ENCODE measurements around the gene DMKN. TPM values are rescaled to one million over a fixed set of nuclear protein-coding genes. Genes with fewer than 3 reads are reported as not detected.

The DMKN gene
- total and polyA plus RNA-seq, 4 donors = 1.4 to 9.4 (median 2.4) TPM

GRCh38 chr19:35545855-35546381 is 32.5 kb upstream of the DMKN start:
- Histone ChIP-seq H3K9ac (ENCODE audit: low read depth in 1 of 2, low read length in 2 of 2) (peak overlapping the region; percentile 55 to 76), H3K9me3 (ENCODE audit: control insufficient read depth in 4 of 4, low read length in 3 of 4) (no peaks in the 10 kb centered on the region), H3K27me3 (ENCODE audit: control insufficient read depth in 4 of 4, insufficient read depth in 4 of 4, low read length in 3 of 4) (no peaks in the 10 kb centered on the region), H3K36me3 (ENCODE audit: control insufficient read depth in 4 of 4, insufficient read depth in 3 of 4, low read depth in 1 of 4, low read length in 3 of 4) (no peaks in the 10 kb centered on the region), H3K4me1 (ENCODE audit: control insufficient read depth in 4 of 4, insufficient read depth in 4 of 4, low read length in 3 of 4) (peaks cover 0 to 20% (median 14%) of the 10 kb centered on the region in 4 donors), H3K27ac (ENCODE audit: low read depth in 1 of 2, low read length in 2 of 2) (peak overlapping the region; percentile 29 to 69), H3K4me3 (ENCODE audit: low read depth in 1 of 3, low read length in 3 of 3) (peak overlapping the region; percentile 83 to 88 (median 85))
- TF ChIP-seq REST (IDR thresholded peaks at IDR 0.05) (no peak), YY1 (IDR thresholded peaks at IDR 0.05) (no peak), HNF4A (conservative IDR thresholded peaks at IDR 0.05) (no peak), GABPA (IDR thresholded peaks at IDR 0.05 in 1 of 2, conservative IDR thresholded peaks at IDR 0.05 in 1 of 2) (no peak), CTCF (IDR thresholded peaks at IDR 0.05; ENCODE audit: low read depth, low read length, missing input control) (no peak), JUND (IDR thresholded peaks at IDR 0.05) (no peak), TAF1 (conservative IDR thresholded peaks at IDR 0.05) (no peak), FOXA1 (IDR thresholded peaks at IDR 0.05) (no peak), MAX (IDR thresholded peaks at IDR 0.05) (no peak), ATF3 (IDR thresholded peaks at IDR 0.05) (no peak), RXRA (IDR thresholded peaks at IDR 0.05) (no peak), FOXA2 (IDR thresholded peaks at IDR 0.05) (no peak), RAD21 (IDR thresholded peaks at IDR 0.05) (no peak), HNF4G (IDR thresholded peaks at IDR 0.05) (no peak)
- peak; percentile 53 for DNase-seq (ENCODE audit: low spot score)
- 6% methylated on average over 27 of the region's 27 CpGs for WGBS

GRCh38 chr19:35545001-35545854 is 31.8 kb upstream of the DMKN start, which contains the start of gene TMEM147:
TMEM147 (plus strand) TSS chr19:35545626; CDS start chr19:35545740, 114 bp downstream.
- Histone ChIP-seq H3K4me1 (ENCODE audit: control insufficient read depth in 4 of 4, insufficient read depth in 4 of 4, low read length in 3 of 4) (peaks cover 0 to 20% (median 14%) of the 10 kb centered on the region in 4 donors), H3K27ac (ENCODE audit: low read depth in 1 of 2, low read length in 2 of 2) (peak within 1 kb of the TSS; percentile 69 to 70), H3K36me3 (ENCODE audit: control insufficient read depth in 4 of 4, insufficient read depth in 3 of 4, low read depth in 1 of 4, low read length in 3 of 4) (no peaks in the 10 kb centered on the region), H3K9me3 (ENCODE audit: control insufficient read depth in 4 of 4, low read length in 3 of 4) (no peaks in the 10 kb centered on the region), H3K27me3 (ENCODE audit: control insufficient read depth in 4 of 4, insufficient read depth in 4 of 4, low read length in 3 of 4) (no peaks in the 10 kb centered on the region), H3K9ac (ENCODE audit: low read depth in 1 of 2, low read length in 2 of 2) (peak within 1 kb of the TSS; percentile 76 to 90), H3K4me3 (ENCODE audit: low read depth in 1 of 3, low read length in 3 of 3) (peak within 1 kb of the TSS; percentile 83 to 88 (median 85))
- WGBS = under 1% methylated on average over 85 of the region's 85 CpGs
- peak; percentile 86 for DNase-seq (ENCODE audit: low spot score)
- TF ChIP-seq YY1 (IDR thresholded peaks at IDR 0.05) (peak; percentile 77), ZBTB33 (IDR thresholded peaks at IDR 0.05) (no peak), FOXA2 (IDR thresholded peaks at IDR 0.05) (no peak), NR2F2 (IDR thresholded peaks at IDR 0.05) (no peak), TAF1 (conservative IDR thresholded peaks at IDR 0.05) (no peak), RXRA (IDR thresholded peaks at IDR 0.05) (no peak), ATF3 (IDR thresholded peaks at IDR 0.05) (no peak), FOXA1 (IDR thresholded peaks at IDR 0.05) (no peak), MAX (IDR thresholded peaks at IDR 0.05) (no peak), GABPA (IDR thresholded peaks at IDR 0.05 in 1 of 2, conservative IDR thresholded peaks at IDR 0.05 in 1 of 2) (peak in 1 of 2 donors; percentile 85), CTCF (IDR thresholded peaks at IDR 0.05; ENCODE audit: low read depth, low read length, missing input control) (no peak), HNF4A (conservative IDR thresholded peaks at IDR 0.05) (no peak), SP1 (IDR thresholded peaks at IDR 0.05) (peak; percentile 13)
